ENCODE measurements around the gene ATP2C2. TPM values are rescaled to one million over a fixed set of nuclear protein-coding genes. Genes with fewer than 3 reads are reported as not detected.

ATP2C2 gene
- total RNA-seq, 6 donors from 2014 or later = 36.6 to 153 (median 61.5) TPM

GRCh38 chr16:84462296-84463210 is 94.2 kb downstream of the ATP2C2 start:
- no peaks in the 10 kb centered on the region for H3K4me1 ChIP-seq
- H3K27me3 ChIP-seq = no peaks in the 10 kb centered on the region
- peaks cover 0 to 37% (median 20%) of the 10 kb centered on the region in 4 donors for H3K36me3 ChIP-seq
- DNase-seq (peak in 1 of 2 donors; percentile 17), ATAC-seq (ENCODE audit: low FRiP score in 2 of 2) (peak in 1 of 2 donors; percentile 5)
- TF ChIP-seq CTCF (IDR thresholded peaks at IDR 0.05) = no peak
- peaks cover 0 to 7% (median 4%) of the 10 kb centered on the region in 4 donors for H3K9me3 ChIP-seq
- no peak overlapping the region for H3K4me3 ChIP-seq
- WGBS, 2 donors = 81 to 83% methylated on average over 12 to 24 of the region's 24 CpGs
- no peak overlapping the region for H3K27ac ChIP-seq

GRCh38 chr16:84463221-84463620 is 94.9 kb downstream of the ATP2C2 start:
- ATAC-seq (ENCODE audit: low FRiP score in 2 of 2) = no peak
- no peak overlapping the region for H3K27ac ChIP-seq
- H3K4me3 ChIP-seq = no peak overlapping the region
- no peak for TF ChIP-seq EP300 (IDR thresholded peaks at IDR 0.05)
- TF ChIP-seq POLR2A (IDR thresholded peaks at IDR 0.05) = no peak
- TF ChIP-seq POLR2AphosphoS5 (IDR thresholded peaks at IDR 0.05) = no peak
- TF ChIP-seq CTCF (IDR thresholded peaks at IDR 0.05) = no peak
- peaks cover 0 to 9% (median 5%) of the 10 kb centered on the region in 4 donors for H3K9me3 ChIP-seq
- H3K36me3 ChIP-seq = peaks cover 0 to 37% (median 20%) of the 10 kb centered on the region in 4 donors
- WGBS, 2 donors = 86 to 97% methylated on average over 7 of the region's 7 CpGs
- no peaks in the 10 kb centered on the region for H3K4me1 ChIP-seq
- DNase-seq = peak in 1 of 2 donors; percentile 12
- H3K27me3 ChIP-seq = no peaks in the 10 kb centered on the region

GRCh38 chr16:84464116-84464515 is 95.8 kb downstream of the ATP2C2 start:
- peak in 1 of 2 donors; percentile 7 for DNase-seq
- no peak overlapping the region for H3K27ac ChIP-seq
- no peak for ATAC-seq (ENCODE audit: low FRiP score in 2 of 2)
- H3K9me3 ChIP-seq = peaks cover 0 to 9% (median 5%) of the 10 kb centered on the region in 4 donors
- 81 to 82% methylated on average over 6 of the region's 6 CpGs for WGBS, 2 donors
- peaks cover 0 to 37% (median 20%) of the 10 kb centered on the region in 4 donors for H3K36me3 ChIP-seq
- no peaks in the 10 kb centered on the region for H3K4me1 ChIP-seq
- H3K27me3 ChIP-seq = no peaks in the 10 kb centered on the region
- TF ChIP-seq EP300 (IDR thresholded peaks at IDR 0.05) (no peak), CTCF (IDR thresholded peaks at IDR 0.05) (no peak), POLR2AphosphoS5 (IDR thresholded peaks at IDR 0.05) (no peak), POLR2A (IDR thresholded peaks at IDR 0.05) (no peak)
- no peak overlapping the region for H3K4me3 ChIP-seq

GRCh38 chr16:84465154-84465553 is 96.8 kb downstream of the ATP2C2 start:
- Histone ChIP-seq H3K27me3 (no peaks in the 10 kb centered on the region), H3K27ac (no peak overlapping the region), H3K36me3 (peaks cover 0 to 37% (median 20%) of the 10 kb centered on the region in 4 donors), H3K4me1 (no peaks in the 10 kb centered on the region), H3K4me3 (no peak overlapping the region), H3K9me3 (peaks cover 0 to 9% (median 5%) of the 10 kb centered on the region in 4 donors)
- ATAC-seq (ENCODE audit: low FRiP score in 2 of 2) (no peak), DNase-seq (peak in 1 of 2 donors; percentile 2)
- TF ChIP-seq POLR2AphosphoS5 (IDR thresholded peaks at IDR 0.05) = no peak
- TF ChIP-seq POLR2A (IDR thresholded peaks at IDR 0.05) = no peak
- no peak for TF ChIP-seq EP300 (IDR thresholded peaks at IDR 0.05)
- TF ChIP-seq CTCF (IDR thresholded peaks at IDR 0.05) = no peak
- 87 to 90% methylated on average over 6 of the region's 6 CpGs for WGBS, 2 donors
